Measurements from ENCODE around the gene MYPOP.

Gene MYPOP

GRCh38 chr19:45911291-45911690, 8.9 kb upstream of the MYPOP start:
- Histone ChIP-seq H3K9me3 (peaks cover 8% of the 10 kb centered on the region; the same call in 1 of the 2 replicates), H3K4me3 (no peak overlapping the region), H3K27me3 (no peaks in the 10 kb centered on the region), H3K36me3 (no peaks in the 10 kb centered on the region), H3K4me1 (no peaks in the 10 kb centered on the region; the same call in 1 of the 2 replicates), H4K20me1 (no peaks in the 10 kb centered on the region), H3K27ac (no peak overlapping the region), H3K4me2 (no peak overlapping the region), H3K9ac (no peak overlapping the region)
- TF ChIP-seq Cebpa-rat (IDR thresholded peaks at IDR 0.05), result no peak

GRCh38 chr19:45908956-45909355, 6.5 kb upstream of the MYPOP start:
- Histone ChIP-seq H3K4me3 (no peak overlapping the region), H4K20me1 (no peaks in the 10 kb centered on the region), H3K4me1 (no peaks in the 10 kb centered on the region; the same call in 1 of the 2 replicates), H3K9me3 (peaks cover 8% of the 10 kb centered on the region; the same call in 1 of the 2 replicates), H3K27ac (no peak overlapping the region), H3K27me3 (no peaks in the 10 kb centered on the region), H3K9ac (no peak overlapping the region), H3K4me2 (no peak overlapping the region), H3K36me3 (no peaks in the 10 kb centered on the region)
- no peak for TF ChIP-seq Cebpa-rat (IDR thresholded peaks at IDR 0.05)

DNA sequence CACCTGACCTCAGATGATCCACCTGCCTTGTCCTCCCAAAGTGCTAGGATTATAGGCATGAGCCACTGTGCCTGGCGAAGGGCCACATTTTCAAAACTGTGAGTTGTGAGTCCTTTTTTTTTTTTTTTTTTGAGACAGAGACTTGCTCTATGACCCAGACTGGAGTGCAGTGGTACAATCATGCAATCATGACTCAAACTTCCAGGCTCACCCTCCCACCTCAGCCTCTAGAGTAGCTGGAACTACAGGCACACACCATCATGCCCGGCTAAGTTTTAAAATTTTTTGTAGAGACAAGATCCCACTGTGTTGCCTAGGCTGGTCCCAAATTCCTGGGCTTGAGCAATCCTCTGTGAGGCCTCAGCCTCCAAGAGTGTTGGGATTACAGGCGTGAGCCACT, 3.8 kb upstream of the MYPOP start:
- H4K20me1 ChIP-seq, result peaks cover 3% of the 10 kb centered on the region
- H3K9me3 ChIP-seq, result no peaks in the 10 kb centered on the region
- no peak overlapping the region for H3K4me3 ChIP-seq
- H3K4me1 ChIP-seq, result peaks cover 11% of the 10 kb centered on the region
- TF ChIP-seq Cebpa-rat (IDR thresholded peaks at IDR 0.05), result no peak
- no peaks in the 10 kb centered on the region for H3K36me3 ChIP-seq
- H3K9ac ChIP-seq, result no peak overlapping the region
- no peak overlapping the region for H3K4me2 ChIP-seq
- H3K27me3 ChIP-seq, result no peaks in the 10 kb centered on the region
- H3K27ac ChIP-seq, result no peak overlapping the region

DNA sequence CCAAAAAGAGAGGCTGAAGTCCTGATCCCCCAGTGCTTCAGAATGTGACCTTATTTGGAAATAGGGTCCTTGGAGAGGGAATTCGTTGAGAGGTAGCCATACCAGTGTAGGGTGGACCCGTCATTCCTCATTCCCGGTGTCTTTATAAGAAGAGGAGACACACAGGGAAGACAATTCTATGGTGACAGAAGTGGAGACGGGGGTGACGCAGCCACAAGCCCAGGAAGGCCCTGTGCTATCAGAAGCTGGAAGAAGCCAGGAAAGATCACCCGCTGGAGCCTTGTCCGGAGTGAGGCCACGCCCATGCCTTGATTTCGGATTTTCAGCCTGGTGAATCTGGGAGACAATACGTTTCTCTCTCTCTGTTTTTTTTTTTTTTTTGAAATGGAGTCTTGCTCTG, 2.6 kb upstream of the MYPOP start:
- Histone ChIP-seq H3K4me1 (peaks cover 20% of the 10 kb centered on the region), H3K9me3 (no peaks in the 10 kb centered on the region), H3K27ac (no peak overlapping the region), H3K27me3 (no peaks in the 10 kb centered on the region), H4K20me1 (peaks cover 15% of the 10 kb centered on the region), H3K36me3 (peaks cover 5% of the 10 kb centered on the region), H3K9ac (no peak overlapping the region), H3K4me3 (no peak overlapping the region), H3K4me2 (no peak overlapping the region)
- no peak for TF ChIP-seq Cebpa-rat (IDR thresholded peaks at IDR 0.05)

DNA sequence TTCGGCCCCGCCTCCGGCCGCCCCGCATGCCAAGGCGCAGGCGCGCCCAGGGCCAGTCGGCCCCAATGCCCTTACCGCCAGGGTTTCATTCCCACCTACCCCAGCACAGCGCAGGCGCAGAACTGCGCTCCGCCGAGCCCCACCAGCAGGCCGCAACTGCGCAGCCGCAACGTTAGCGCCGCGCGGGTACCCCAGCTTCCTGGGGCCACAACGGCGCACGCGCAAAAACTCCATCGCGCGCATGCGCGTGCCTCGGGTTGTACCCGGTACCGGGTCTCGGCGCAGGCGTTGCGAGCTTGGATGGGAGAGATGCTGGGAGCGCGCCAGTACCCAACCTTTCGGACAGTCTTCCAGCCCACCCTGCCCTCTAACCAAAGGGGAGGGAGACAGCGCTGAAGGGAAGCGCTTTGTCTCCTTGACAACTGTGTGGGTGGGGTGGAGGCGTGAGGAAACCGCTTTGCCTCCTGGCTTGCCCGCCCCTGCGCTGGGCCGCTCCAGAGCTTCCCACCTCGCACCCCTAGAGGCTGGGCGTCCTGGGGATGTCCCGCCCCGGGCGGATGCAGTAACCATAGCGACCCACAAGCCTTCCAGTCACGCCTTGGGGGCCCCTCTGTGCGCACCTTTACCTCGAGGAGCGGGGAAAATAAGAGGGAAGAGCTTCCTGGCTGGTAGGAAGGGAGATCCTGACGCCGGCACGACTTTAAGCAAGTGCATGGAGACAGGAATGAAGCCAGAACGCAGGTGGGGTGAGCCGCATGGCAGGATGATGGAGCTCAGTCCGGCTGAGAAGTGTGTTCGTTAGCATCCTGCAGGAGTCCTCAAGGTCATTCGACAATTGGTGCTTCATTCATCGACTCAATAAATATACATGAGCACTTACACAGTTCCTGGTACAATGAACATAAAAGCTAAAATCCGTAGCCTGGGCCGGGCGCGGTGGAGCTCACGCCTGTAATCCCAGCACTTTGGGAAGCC, 525 bp upstream of the MYPOP start:
- no peak for TF ChIP-seq Cebpa-rat (IDR thresholded peaks at IDR 0.05)
- peak overlapping the region; percentile 86 for H3K4me3 ChIP-seq
- peaks cover 28% of the 10 kb centered on the region for H4K20me1 ChIP-seq
- peak overlapping the region; percentile 86 for H3K9ac ChIP-seq
- peaks cover 20% of the 10 kb centered on the region for H3K4me1 ChIP-seq
- peaks cover 26% of the 10 kb centered on the region for H3K36me3 ChIP-seq
- peak overlapping the region; percentile 96 for H3K4me2 ChIP-seq
- no peaks in the 10 kb centered on the region for H3K27me3 ChIP-seq
- peak overlapping the region; percentile 57 for H3K27ac ChIP-seq
- H3K9me3 ChIP-seq, result no peaks in the 10 kb centered on the region

DNA sequence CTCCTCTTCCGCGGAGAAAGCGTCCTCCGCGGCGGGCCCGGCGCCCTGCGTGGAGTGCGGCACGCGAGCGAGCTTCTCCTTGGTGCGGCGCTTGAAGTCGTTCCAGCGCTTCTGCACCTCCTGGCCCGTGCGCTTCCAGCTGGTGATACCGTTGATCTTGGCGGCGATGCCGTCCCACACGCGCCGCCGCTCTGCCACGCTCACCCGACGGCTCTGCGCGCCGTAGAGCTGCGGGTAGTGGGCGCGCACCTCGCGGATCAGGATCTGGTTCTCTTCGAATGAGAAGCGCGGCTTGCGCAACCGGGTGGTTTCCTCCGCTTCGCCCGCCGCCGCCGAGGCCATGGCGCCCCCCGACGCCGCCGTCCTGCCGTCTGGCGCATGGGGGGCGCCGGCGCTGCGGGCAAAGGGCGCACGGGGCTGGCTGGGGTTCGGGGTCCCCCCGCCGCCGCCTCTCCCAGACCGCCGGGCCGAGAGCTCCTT, 941 bp downstream of the MYPOP start:
- Histone ChIP-seq H3K4me2 (peak overlapping the region; percentile 89), H3K27ac (peak overlapping the region; percentile 63; the same call in 1 of the 2 replicates), H3K9ac (peak overlapping the region; percentile 86), H3K4me1 (peaks cover 20% of the 10 kb centered on the region), H4K20me1 (peaks cover 28% of the 10 kb centered on the region), H3K36me3 (peaks cover 38% of the 10 kb centered on the region), H3K9me3 (no peaks in the 10 kb centered on the region), H3K27me3 (no peaks in the 10 kb centered on the region), H3K4me3 (peak overlapping the region; percentile 86)
- TF ChIP-seq Cebpa-rat (IDR thresholded peaks at IDR 0.05), result peak; percentile 99

- Histone ChIP-seq H3K9ac (peak overlapping the region; percentile 86), H3K27ac (peak overlapping the region; percentile 63; the same call in 1 of the 2 replicates)
These were observed 1.5 kb downstream of the MYPOP start for GRCh38 chr19:45900738-45901431.

GRCh38 chr19:45899919-45900589, 2.4 kb downstream of the MYPOP start:
- Histone ChIP-seq H3K9me3 (no peaks in the 10 kb centered on the region), H3K27ac (no peak overlapping the region), H3K27me3 (no peaks in the 10 kb centered on the region), H3K4me3 (no peak overlapping the region), H3K9ac (no peak overlapping the region), H3K4me1 (peaks cover 20% of the 10 kb centered on the region), H3K4me2 (peak overlapping the region; percentile 89), H4K20me1 (peaks cover 37% of the 10 kb centered on the region), H3K36me3 (peaks cover 52% of the 10 kb centered on the region)
- no peak for TF ChIP-seq Cebpa-rat (IDR thresholded peaks at IDR 0.05)

More at GRCh38 chr19:45900738-45901431, 1.5 kb downstream of the MYPOP start:
- Histone ChIP-seq H3K4me2 (peak overlapping the region; percentile 89), H4K20me1 (peaks cover 29% of the 10 kb centered on the region), H3K4me3 (peak overlapping the region; percentile 86), H3K36me3 (peaks cover 44% of the 10 kb centered on the region), H3K27me3 (no peaks in the 10 kb centered on the region), H3K4me1 (peaks cover 20% of the 10 kb centered on the region), H3K9me3 (no peaks in the 10 kb centered on the region)
- no peak for TF ChIP-seq Cebpa-rat (IDR thresholded peaks at IDR 0.05)

DNA sequence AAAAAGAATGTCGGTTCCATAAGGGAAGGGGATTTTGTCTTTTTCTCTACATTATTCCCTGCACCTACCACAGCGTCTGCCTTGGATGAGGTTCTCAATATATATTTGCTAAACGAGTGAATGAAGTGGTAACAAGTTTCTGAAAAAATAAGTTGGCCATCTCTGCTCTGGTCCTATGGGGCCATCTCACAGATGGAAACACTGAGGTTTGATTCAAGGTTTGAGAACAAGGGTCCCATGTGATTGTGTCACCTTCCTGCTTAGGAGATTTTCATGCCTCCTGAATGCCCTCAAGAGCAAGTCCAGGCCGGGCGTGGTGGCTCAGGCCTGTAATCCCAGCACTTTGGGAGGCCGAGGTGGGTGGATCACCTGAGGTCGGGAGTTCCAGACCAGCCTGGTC, 3.2 kb downstream of the MYPOP start:
- Histone ChIP-seq H3K9me3 (no peaks in the 10 kb centered on the region), H3K4me2 (no peak overlapping the region), H3K27ac (no peak overlapping the region), H3K27me3 (no peaks in the 10 kb centered on the region), H3K36me3 (peaks cover 56% of the 10 kb centered on the region), H3K9ac (no peak overlapping the region), H3K4me1 (peaks cover 20% of the 10 kb centered on the region), H3K4me3 (no peak overlapping the region), H4K20me1 (peaks cover 42% of the 10 kb centered on the region)
- no peak for TF ChIP-seq Cebpa-rat (IDR thresholded peaks at IDR 0.05)
